CD4-positive, alpha-beta T cell treated with Interleukin-12 subunit alpha and Interleukin-12 subunit beta, for 1 hour (primary cell): ENCODE results near the gene BDH1.

Experiments used
- DNase-seq: peaks from one replicate; pipeline ENCODE4 v3.0.0-alpha.2; 2020

The BDH1 gene

DNA sequence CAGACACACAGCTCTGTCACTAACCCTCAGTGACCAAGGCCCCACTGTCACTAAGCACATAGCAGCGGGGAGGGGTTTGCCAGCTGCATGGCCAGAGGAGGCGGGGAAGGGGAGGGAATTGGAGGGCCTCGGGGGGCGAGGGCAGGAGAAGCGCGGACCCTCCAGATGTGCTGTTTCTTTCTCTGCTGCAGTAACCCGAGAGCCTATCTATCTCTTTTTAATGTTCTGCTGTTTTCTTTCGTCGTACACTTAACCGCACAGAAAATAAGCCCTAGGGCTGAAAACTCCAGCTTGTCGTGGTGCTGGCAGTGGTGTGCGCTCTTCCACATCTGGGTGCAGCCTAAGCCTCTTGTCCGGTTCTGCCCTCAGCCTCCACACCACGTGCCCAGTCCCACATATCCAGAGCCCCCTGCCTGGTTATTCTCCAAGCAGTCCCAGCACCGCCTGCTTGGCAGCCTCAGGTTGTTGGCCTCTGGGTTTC lies 51.1 kb downstream of the BDH1 start:
- DNase-seq = no peak

DNA sequence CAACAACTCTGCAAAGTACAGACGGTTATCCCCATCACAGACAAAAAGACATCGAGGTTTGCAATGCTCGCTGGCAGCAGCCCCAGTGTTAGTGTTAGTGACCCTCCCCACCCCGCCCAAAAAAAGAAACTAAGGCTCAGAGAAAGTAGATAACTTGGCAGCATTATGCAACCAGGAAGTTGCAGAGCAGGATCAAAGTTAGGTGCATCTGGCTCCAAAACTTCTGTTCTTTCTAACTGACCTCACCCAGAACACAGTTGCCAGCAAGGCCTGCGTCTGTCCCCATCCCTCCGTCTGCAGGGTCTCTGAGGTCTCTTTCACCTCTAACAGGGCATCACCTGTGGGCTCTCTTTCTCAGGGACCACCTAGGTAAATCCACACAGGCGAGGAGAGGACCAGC lies 51.5 kb downstream of the BDH1 start:
- DNase-seq = no peak

DNA sequence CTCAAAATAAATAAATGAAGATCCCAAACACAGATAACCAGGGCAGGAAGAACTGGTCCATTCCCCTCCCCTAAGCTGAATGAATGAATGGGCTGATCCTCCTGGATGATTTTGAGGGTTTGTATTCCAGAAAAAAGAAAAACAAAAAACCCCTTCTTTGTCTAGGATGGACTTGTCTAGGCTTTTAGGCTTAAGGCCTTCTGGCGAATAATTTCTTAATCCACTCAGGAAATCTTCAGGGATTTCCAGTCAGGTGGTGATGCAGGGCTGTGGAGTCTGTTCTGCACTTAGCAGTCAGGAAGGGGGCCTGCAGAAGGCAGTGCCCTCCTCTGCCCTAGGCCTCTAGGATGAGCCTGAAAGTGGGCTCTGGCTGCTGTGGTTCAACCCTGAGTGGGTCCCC lies 52.1 kb downstream of the BDH1 start:
- DNase-seq = no peak

DNA sequence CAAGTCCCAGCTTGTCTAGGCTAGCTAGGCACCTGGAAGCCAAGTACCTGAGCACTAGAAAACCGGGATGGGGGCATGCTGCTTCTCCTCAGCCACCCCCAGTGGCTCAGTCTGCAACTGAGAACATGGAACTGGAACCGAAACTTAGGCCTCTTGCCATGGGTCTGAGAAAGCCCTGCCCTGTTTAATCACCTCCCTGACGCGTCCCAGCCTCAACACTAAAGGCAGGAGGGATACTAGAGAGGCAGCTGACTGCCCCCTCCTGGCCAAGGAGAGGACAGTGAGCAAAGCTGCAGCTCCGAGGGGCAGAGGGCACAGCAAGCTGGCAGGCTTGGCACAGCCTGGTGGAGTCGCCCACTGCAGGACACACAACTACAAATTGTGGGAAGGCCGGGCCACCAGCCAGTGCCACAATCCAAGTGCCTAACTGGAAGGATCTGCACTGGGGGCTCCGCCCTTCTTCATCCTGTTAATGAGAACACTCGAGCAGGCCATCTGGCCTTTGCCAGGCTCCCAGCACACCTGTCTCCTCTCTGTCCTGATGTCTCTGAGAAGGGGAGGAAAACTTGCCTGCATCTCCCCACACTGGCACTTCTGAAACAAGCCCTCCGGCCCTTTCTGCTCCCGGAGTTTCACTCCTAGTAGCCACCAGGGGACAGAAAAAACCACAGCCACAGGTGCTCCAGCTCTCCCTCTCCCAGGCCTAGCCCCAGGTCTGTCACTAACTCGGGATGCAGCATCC lies 53.7 kb downstream of the BDH1 start:
- peak; percentile 28 for DNase-seq

DNA sequence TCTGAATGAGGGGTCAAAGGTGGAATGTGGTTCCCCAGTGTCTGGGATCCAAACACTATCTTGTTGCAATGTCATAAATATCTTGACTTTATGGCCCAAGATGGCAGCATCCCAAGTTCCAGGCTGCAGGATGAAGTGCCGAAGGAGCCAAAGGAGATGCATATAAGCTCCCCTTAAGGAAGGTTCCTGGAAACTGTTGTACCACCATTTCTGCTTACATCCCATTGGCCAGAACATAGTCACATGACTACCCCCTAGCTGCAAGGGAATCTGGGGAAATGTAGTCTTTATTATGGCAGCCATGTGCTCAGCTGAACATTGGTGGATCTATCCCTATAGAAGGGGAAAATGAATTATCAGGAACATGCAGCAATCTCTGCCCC lies 54.3 kb downstream of the BDH1 start:
- DNase-seq = no peak

DNA sequence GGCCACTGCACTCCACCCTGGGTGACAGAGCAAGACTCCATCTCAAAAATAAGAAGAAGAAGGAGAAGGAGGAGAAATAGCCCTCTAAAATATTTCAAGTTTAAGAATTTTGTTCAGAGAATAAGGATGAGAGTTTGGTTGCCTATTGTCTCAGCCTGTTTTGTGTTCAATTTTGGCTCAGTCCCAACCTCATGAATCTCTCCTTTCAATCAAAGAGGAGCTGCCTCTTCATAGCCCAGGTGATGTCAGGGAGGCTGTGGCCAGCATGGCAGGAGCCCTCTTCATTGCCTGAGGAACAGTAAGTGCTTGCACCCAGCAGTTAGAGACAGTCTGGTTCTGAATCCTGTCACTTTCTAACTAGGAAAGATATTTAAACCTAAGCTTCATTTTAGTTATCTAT lies 55.0 kb downstream of the BDH1 start:
- DNase-seq = no peak

DNA sequence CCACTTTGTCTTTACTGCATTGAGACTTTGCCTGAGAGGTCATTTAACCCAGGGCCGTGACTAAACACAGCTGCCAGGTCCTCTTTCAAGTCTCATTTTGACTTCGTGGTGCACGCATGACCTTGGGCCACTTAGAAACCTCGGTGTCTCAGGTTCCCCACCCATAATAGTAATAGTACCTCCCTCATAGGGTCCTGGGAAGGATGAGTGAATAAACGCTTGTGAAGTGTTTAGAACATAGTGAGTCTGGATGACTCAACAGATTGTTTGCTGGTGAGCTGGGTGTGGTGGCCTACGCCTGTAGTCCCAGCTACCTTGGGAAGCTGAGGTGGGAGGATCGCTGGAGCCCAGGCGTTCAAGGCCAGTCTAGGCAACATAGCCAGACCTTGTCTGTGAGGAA lies 56.3 kb downstream of the BDH1 start:
- no peak for DNase-seq

DNA sequence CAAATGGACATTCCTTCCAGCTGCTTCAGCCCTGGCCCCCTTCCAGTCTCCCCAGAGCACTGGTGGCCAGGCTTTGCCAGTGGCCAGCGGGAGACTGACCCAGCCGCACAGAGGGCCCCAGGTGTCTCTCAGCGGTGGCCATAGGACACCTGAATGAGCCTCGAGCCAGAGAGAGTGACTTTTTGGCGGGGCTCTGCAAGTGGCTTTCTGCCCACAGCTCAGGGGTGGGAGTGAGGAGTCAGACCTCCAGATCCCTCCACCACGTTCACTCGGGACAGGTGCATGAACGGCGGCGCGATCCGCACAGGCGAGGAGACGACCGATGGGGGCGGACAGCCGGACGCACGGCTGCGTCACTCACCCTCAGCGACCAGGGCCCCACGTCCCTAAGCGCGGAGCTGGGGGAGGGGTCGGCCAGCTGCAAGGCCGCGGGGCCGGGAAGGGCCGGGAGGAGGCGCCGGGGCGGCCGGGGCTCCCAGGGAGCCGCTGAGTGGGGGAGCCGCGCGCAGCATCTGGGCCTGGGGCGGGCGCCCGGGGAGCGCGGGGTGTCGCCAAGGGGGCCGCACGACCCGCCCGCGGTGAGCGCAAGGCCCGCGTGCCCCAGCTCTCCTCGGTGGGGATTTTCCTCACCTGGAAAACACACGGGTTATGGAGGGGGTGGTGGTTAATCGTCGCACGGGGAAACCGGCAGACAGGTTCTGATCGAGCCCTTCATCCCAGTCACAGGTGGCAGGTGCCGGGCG lies 57.1 kb downstream of the BDH1 start:
- no peak for DNase-seq

DNA sequence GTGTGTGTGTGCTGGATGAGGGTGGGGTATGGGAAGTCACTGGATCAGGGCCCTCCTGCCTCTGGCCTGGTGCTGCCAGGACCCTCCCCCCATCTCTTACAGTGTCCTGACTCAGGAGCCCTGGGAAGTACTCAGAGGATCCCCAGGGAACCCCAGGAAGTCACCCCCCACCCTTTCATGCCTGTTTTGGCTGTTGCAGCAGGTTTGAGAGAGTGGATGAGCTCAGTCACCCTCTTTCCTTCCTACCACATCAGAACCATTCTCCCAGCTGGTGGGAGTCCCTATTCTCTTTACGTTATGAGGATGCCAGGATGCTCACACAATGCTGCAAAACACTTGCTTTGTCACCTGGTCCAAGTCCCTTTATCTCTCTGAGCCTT lies 59.0 kb downstream of the BDH1 start:
- DNase-seq = no peak

DNA sequence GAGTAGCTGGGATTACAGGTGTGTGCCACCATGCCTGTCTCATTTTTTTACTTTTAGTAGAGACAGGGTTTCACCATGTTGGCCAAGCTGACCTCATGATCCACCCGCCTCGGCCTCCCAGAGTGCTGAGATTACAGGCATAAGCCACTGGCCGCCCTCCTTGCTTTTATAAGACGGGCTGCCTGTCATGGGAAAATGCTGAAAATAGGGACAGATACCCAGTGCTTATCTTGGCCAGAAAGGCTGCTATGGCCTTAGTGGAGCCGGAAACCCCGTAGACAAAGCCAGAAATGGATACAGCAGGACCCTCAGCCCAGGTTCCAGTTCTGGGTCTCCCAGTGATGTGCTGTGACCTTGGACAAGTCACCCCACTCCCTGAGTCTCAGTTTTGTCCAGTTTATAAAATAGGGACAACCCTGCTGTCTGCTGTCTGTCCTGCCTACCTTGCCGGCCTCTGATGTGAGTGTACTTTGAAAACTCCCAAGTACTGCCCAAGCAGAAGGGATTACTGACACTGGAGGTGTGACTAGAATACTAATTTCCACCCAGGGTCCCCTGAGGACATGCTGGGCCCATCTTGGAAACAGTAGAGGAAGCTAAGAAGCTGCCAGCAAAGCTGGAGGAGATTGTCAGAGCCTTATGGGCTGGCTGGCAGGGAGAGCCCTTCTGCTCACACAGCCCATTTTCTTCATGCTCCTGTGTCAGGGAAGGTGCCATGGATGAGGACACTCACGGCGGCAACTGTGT lies 59.6 kb downstream of the BDH1 start:
- DNase-seq = no peak

DNA sequence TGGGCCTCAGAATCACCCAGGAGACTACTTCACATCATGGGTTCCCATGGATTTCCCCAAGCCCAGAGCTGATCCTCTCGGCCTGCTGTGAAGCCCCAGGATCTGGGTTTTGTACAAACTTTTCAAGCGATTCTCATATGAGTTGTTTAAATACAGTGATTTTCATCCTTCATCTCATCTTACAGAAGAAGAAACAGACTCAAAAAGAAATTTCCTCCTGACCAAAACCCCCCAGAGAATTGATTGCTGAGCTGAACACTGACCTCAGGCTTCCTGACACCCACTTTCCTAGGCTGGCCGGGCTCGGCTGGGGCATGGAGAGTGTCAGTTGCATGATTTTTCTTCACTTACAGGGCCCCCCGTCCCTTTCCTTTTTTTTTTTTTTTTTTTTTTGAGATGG lies 60.3 kb downstream of the BDH1 start:
- DNase-seq = no peak

DNA sequence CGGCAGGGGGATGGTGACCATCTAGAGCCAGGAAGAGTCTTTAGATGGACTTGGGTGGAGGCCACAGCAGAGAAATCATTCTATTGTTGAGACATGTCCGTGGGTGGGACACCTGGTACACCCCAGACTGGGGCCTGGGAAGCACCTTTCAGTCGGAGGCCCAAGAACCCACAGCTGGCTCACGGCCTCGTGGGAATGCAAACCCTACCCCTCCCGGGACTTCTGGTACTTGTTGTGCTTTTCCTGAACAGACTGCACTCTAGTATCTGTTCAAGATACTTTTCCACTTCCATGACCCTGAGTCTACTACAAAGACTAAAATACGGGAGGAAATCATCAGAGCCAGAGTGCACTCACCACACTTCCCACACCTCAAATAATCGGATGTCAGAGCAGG lies 60.7 kb downstream of the BDH1 start:
- DNase-seq = no peak

DNA sequence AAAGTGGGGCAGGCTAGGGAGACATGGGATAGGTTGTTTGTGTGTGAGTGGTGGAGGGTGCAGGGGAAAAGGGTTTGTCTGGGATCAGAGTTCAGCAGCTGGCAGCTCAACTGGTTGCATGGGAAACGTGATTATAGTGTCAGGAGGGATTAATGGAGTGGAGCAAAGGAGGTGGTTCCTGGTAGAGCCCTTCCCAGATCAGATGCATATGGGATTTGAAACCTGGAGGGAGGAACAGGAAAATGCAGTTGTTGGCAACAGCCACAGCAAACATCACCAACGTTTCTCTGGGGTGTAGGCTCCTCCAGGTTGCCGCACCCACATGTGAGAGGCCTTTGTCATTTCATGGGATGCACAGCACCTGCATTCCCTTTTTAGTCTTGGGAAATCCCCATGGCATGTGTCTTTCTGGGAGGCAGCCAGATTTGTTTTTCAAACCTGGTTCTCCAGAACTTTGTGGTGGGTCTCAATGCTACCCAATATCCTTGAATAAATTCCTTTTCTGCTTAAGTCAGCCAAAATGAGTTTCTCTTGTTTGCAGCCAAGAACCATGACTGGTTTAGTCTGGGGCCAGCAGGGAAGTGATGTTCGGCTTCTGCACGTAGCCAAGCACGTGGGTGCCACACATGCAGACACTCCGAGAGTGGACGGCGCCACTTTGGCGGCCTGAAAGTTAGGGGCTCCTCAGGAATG lies 61.3 kb downstream of the BDH1 start:
- DNase-seq = no peak

DNA sequence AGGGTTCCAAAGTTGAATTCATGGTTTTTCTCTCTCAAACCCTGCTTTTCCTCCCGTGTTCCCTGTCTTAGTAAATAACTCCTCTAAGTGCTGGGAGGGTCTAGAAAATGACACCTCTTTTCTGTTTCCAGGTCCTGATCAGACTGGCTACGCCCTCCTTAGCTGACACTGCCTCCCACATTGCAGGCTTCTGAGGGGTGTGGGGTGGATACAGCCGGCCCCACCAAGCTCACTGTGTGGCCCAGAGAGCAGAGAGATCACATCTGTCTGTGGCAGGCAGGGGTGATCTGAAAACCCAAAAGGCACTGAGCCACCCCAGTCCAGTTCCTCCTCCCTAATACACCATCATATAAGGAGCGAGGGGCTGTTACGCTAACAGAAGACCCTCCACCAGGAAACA lies 62.7 kb downstream of the BDH1 start:
- no peak for DNase-seq

DNA sequence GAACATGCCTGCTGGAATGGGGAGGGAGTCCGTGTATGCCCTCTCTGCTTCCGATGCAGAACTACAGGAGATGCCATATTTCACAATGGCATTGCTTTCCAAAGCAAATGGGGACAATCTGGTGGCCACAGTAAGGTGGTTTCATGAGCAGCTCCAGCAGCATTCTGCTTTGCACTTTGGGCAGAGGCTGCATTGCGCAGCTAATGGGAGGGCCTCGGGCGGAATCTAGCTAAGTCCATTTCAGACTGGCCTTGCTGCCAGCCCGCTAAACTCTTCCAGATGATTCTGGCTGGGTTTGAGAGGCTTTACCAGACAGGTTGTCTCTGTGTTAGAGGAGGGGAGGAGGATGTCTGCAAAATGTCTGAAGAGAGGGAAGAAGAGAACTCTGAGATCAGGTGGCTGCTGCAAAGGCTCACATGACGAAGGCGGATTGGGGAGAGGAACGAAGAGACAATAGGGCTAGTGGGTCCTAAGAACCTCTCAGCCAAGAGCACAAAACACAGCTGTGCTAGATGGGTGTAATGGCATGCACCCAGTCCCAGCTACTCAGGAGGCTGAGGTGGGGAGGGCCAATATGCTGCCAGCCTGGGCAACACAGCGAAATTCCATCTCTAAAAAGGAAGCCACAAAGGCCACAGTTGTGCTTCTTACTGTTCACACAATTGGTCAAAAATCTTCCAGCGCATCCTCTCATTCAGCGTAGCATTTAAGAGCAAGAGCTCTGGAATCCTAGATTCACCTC lies 63.7 kb downstream of the BDH1 start:
- DNase-seq = no peak

DNA sequence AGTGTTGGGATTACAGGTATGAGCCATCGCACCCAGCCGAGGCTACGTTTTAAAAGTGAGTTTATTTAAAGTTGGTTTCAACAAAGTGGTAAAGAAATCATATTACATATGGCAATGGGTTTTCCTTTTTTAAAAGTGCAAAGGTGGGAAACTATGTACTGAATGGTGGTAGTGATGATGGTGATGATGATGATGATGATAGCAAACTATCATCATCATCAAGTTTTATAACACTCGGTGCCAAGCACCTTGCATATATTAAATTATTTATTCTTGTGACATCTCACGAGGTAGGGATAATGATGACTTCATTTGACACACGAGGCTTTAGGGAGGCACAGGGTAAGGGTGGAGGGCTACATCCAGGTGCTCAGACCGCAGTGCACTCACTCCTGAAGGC lies 64.3 kb downstream of the BDH1 start:
- no peak for DNase-seq

DNA sequence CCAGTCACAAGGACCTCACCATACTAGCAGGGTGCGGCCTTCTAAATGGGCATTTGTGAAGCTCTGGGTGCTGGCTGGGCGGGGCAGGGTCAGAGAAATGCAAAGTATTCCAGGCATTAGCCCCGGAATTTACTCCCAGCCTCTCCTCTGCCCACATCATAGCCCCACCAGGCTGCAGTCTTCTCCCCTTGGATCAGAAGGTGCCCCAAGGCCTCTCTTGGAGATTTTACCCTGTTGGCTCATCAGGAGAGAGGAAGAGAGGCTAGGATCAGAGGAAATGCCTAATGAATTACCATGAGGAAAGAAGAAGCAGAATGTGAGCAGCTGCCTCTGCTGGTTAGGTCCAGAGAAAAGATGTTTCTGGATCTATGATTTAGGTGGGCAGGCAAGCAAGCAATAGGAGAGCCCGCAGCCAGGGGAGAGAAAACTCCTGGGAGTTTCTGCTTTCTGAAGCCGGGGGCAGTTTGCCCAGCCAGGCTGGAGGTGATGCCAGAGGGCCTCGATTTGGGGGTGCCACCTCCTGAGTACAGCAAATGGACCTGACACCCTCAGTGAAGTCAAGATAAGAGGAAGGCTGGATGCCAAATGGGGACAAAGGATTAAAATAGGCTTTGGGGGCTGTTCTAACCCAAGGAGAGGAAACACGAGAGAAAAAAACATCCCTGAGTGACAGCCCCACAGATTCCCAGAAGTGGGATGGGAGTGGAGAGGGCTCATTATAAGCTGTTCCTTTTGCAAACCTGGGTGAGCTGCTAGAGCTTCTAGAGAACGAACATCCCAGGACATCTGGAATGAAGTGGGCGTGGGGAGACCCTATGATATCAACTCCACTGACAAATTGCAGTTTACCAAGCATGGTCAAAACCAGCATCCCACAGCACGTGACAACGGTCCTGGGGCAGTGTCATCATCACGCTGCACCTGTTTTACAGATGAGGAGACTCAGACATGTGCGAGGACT lies 65.4 kb downstream of the BDH1 start:
- DNase-seq = no peak

DNA sequence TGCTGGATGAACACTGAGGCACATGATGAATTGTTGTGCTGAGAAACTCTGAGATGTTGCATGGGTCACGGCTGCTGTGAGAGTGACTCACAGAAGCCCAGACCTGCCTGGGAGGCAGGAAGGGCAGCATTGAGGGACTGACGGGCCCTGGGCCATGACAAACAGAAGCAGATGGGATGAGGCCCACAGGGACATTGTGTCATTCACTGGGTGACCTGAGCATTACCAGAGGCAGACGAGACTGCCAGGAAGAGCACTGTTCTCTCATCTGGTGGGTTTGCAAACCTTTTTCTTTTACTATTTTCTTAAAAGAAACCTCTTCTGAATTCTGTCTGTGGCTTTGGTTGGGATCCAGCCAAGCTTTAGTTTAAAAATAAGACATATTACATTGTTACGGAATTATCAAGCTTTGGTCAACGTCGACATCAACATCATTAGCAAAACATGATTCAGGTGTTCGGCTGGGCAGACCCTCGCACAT lies 67.8 kb downstream of the BDH1 start:
- DNase-seq = no peak

DNA sequence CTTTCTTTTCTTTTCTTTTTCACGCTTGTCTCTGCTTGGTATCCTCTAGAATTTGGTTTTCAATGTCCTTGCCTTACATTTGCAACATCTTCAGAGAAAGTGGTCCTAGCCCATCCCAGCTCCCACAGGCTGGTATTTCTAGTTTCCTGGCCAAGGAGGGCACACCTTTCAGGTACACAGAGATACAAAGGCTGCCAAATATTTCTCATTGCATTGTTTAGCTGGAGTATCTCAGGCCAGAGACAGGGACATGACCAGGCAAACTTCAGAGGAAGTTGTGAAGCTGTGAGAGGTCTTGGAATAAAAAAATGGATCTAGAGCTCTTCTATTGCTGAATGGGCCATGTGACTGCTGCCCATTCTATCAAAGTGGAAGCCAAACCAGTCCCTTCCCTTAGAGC lies 68.9 kb downstream of the BDH1 start:
- DNase-seq = no peak

DNA sequence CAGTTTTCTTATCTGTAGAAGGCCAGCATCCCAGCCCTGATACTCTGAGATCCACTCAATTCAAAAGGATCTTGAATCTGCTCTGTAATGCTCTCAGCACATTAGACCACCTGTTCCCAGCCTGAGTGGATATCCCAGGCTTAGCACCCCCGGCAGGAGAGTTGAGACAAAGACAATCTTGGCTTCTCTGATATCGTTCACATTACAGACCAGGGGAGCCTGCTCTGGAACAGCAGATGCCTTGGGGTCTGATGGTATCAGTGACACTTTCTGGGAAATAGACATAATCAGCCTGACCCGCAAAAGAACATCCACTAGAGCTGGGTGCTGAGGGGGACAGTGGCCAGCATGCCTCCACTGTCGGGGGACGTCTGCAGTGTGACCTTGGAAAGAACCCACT lies 70.6 kb downstream of the BDH1 start:
- DNase-seq = no peak

DNA sequence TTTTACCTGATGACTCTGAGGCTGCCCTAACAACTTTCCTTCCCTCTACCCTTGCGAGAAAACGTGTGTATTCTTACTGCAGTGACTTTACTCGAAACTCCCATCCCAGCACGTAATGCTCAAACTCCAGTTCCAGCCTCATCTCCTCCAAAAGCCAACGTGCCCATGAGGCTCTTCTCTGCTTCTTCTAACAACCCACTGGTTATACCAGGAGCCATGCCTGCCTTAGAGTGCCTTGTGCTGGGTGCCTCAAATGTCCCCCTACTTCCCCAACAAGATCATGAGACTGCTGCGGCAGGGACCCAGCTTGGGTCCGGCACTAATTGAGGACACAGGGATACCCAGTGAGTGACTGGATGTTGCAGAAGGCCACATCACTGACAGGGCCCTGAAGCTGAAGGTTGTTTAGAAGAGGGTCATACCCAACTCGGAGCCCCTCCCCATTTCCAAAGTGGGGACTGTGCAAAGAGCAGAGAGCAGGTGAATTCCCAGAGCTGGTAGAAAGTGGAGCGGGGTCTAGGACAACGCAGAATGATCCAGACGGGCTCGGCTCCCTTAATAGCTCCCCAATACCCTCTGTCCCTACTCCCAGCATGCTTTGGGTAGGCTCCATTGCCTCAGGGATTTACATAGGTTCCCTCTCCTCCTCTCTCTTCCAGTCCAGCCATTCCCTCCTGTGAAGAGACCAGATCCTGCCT lies 71.4 kb downstream of the BDH1 start:
- no peak for DNase-seq
